GM06990 (cell line): ENCODE results near the gene FRS2.

Experiments used
- DNase-seq: peaks from one replicate; pipeline ENCODE4 v3.0.0-alpha.2; 2011; ENCODE audit not compliant: insufficient read length; ENCODE audit errors: extremely low read depth
- H3K27me3 ChIP-seq: replicated peaks from 2 replicates; pipeline ENCODE4 v1.6.0; 2011; ENCODE audit warnings: low read length; ENCODE audit not compliant: control insufficient read depth, insufficient read depth
- H3K36me3 ChIP-seq: 2 replicates; pipeline ENCODE4 v1.5.1; 2011; ENCODE audit warnings: low read length; ENCODE audit not compliant: control insufficient read depth, insufficient read depth
- H3K4me3 ChIP-seq: replicated peaks from 2 replicates; pipeline ENCODE4 v1.5.1; 2011; ENCODE audit warnings: low read depth, mild to moderate bottlenecking, control low read depth, low read length
- CTCF ChIP-seq: IDR thresholded peaks from 2 replicates; pipeline ENCODE4 v1.5.1; 2011; ENCODE audit warnings: low read length, control low read depth, mild to moderate bottlenecking, inconsistent platforms; ENCODE audit not compliant: insufficient read depth, poor library complexity, severe bottlenecking

Gene FRS2

GRCh38 chr12:69500631-69501030, 30.4 kb downstream of the FRS2 start:
- Histone ChIP-seq H3K4me3 (no peak overlapping the region), H3K36me3 (no peaks in the 10 kb centered on the region), H3K27me3 (no peaks in the 10 kb centered on the region)
- DNase-seq: no peak
- TF ChIP-seq CTCF: no peak

GRCh38 chr12:69501154-69501895, 31.1 kb downstream of the FRS2 start:
- Histone ChIP-seq H3K27me3 (no peaks in the 10 kb centered on the region), H3K4me3 (no peak overlapping the region), H3K36me3 (no peaks in the 10 kb centered on the region)
- no peak for TF ChIP-seq CTCF
- no peak for DNase-seq

GRCh38 chr12:69502345-69503081, 32.3 kb downstream of the FRS2 start:
- no peak for DNase-seq
- Histone ChIP-seq H3K4me3 (no peak overlapping the region), H3K36me3 (no peaks in the 10 kb centered on the region), H3K27me3 (no peaks in the 10 kb centered on the region)
- no peak for TF ChIP-seq CTCF

GRCh38 chr12:69508091-69508490, 37.9 kb downstream of the FRS2 start:
- no peak for TF ChIP-seq CTCF
- no peaks in the 10 kb centered on the region for H3K27me3 ChIP-seq
- H3K36me3 ChIP-seq: no peaks in the 10 kb centered on the region
- DNase-seq: no peak
- no peak overlapping the region for H3K4me3 ChIP-seq

- DNase-seq: no peak
- TF ChIP-seq CTCF: no peak
- no peaks in the 10 kb centered on the region for H3K36me3 ChIP-seq
- no peaks in the 10 kb centered on the region for H3K27me3 ChIP-seq
- no peak overlapping the region for H3K4me3 ChIP-seq
These were observed 38.4 kb downstream of the FRS2 start for GRCh38 chr12:69508621-69509020.
